HL-60/S4 treated with retinoic acid at 250 ng/mL for 4 days and 3 days (cell line): Measurements from ENCODE around the gene DNAJB5.

Experiments used
- in situ Hi-C: fragments of 300-500 bp; cut with MboI; formaldehyde crosslinking; loops from 2 replicates; pipeline ENCODE4 v1.7.0; 2022; ENCODE audit warnings: low sequenced_read_pairs

DNAJB5 gene

GRCh38 chr9:35044071-35044470, 54.5 kb downstream of the DNAJB5 start:
- in situ Hi-C loops: no loop called here
